ENCODE results near the gene SORBS1.

GRCh38 chr10:95461611-95462010 is 99.6 kb downstream of the SORBS1 start:
- no peak for TF ChIP-seq POLR2A (IDR thresholded peaks at IDR 0.05)
- TF ChIP-seq CTCF (IDR thresholded peaks at IDR 0.05), result no peak

Data from testis (tissue), 2 donors.